ENCODE data around the gene LRRC1. TPM values are rescaled to one million over a fixed set of nuclear protein-coding genes. Genes with fewer than 3 reads are reported as not detected.

LRRC1 gene
- total RNA-seq (2022; extraction: Qiagen RNA extraction; ENCODE audit: low read depth), result 4.4 to 7.4 TPM (median 5.7 TPM) in 5 replicates

GRCh38 chr6:53794720-53795339 lies at the start of gene LRRC1:
Gene LRRC1, plus strand, starts transcription at chr6:53795005. Its CDS starts 252 bp downstream, at chr6:53795257.

Other genes with a start within 250 kb of the LRRC1 start
- gene GCLC, start 249.9 kb upstream of the LRRC1 start, total RNA-seq (2022; extraction: Qiagen RNA extraction; ENCODE audit: low read depth), result 107 to 131 TPM (median 122 TPM) in 5 replicates
- 0.03 to 0.13 TPM (median 0.09 TPM) in 5 replicates for gene KLHL31, start 129.2 kb upstream of the LRRC1 start, total RNA-seq (2022; extraction: Qiagen RNA extraction; ENCODE audit: low read depth)

Measured in A549 treated with DMSO at 1 μM for 4 hours (cell line).